ENCODE results near the gene S100Z.

GRCh38 chr5:76942581-76942980 is 92.8 kb downstream of the S100Z start:
- TF ChIP-seq, protein P1, sequence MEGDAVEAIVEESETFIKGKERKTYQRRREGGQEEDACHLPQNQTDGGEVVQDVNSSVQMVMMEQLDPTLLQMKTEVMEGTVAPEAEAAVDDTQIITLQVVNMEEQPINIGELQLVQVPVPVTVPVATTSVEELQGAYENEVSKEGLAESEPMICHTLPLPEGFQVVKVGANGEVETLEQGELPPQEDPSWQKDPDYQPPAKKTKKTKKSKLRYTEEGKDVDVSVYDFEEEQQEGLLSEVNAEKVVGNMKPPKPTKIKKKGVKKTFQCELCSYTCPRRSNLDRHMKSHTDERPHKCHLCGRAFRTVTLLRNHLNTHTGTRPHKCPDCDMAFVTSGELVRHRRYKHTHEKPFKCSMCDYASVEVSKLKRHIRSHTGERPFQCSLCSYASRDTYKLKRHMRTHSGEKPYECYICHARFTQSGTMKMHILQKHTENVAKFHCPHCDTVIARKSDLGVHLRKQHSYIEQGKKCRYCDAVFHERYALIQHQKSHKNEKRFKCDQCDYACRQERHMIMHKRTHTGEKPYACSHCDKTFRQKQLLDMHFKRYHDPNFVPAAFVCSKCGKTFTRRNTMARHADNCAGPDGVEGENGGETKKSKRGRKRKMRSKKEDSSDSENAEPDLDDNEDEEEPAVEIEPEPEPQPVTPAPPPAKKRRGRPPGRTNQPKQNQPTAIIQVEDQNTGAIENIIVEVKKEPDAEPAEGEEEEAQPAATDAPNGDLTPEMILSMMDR (IDR thresholded peaks at IDR 0.05) = no peak
- TF ChIP-seq POLR2A (IDR thresholded peaks at IDR 0.05) = no peak
- TF ChIP-seq POLR2AphosphoS5 (IDR thresholded peaks at IDR 0.05) = no peak
